ENCODE data around the gene CEP128.

The CEP128 gene

GRCh38 chr14:80902608-80903007, 38.9 kb downstream of the CEP128 start:
- ATAC-seq (ENCODE audit: low read depth) (no peak), DNase-seq (ENCODE audit: low spot score in 2 of 2) (no peak)
- Mint-ChIP-seq H3K9me3 (peaks cover under 1% of the 10 kb centered on the region), H3K4me3 (no peak overlapping the region), H3K27me3 (no peaks in the 10 kb centered on the region), H3K27ac (no peak overlapping the region), H3K4me1 (no peaks in the 10 kb centered on the region), H3K36me3 (peaks cover 15% of the 10 kb centered on the region)

GRCh38 chr14:80901822-80902221, 39.7 kb downstream of the CEP128 start:
- DNase-seq (ENCODE audit: low spot score in 2 of 2) (no peak), ATAC-seq (ENCODE audit: low read depth) (no peak)
- H3K27ac Mint-ChIP-seq, result no peak overlapping the region
- no peaks in the 10 kb centered on the region for H3K4me1 Mint-ChIP-seq
- H3K4me3 Mint-ChIP-seq, result no peak overlapping the region
- peaks cover 17% of the 10 kb centered on the region for H3K36me3 Mint-ChIP-seq
- H3K27me3 Mint-ChIP-seq, result no peaks in the 10 kb centered on the region
- H3K9me3 Mint-ChIP-seq, result peaks cover 3% of the 10 kb centered on the region

- Mint-ChIP-seq H3K4me3 (no peak overlapping the region), H3K4me1 (no peaks in the 10 kb centered on the region), H3K9me3 (peaks cover 3% of the 10 kb centered on the region), H3K27ac (no peak overlapping the region), H3K27me3 (no peaks in the 10 kb centered on the region), H3K36me3 (peaks cover 16% of the 10 kb centered on the region)
- no peak for ATAC-seq (ENCODE audit: low read depth)
- DNase-seq (ENCODE audit: low spot score in 2 of 2), result no peak
Observed at GRCh38 chr14:80901260-80901659, 40.3 kb downstream of the CEP128 start.

- DNase-seq (ENCODE audit: low spot score in 2 of 2) (no peak), ATAC-seq (ENCODE audit: low read depth) (no peak)
- no peak overlapping the region for H3K4me3 Mint-ChIP-seq
- H3K27me3 Mint-ChIP-seq, result no peaks in the 10 kb centered on the region
- H3K9me3 Mint-ChIP-seq, result peaks cover 14% of the 10 kb centered on the region
- H3K27ac Mint-ChIP-seq, result no peak overlapping the region
- H3K36me3 Mint-ChIP-seq, result peaks cover 19% of the 10 kb centered on the region
- no peaks in the 10 kb centered on the region for H3K4me1 Mint-ChIP-seq
Observed at GRCh38 chr14:80872645-80873044, 68.9 kb downstream of the CEP128 start.

GRCh38 chr14:80868260-80868659, 73.3 kb downstream of the CEP128 start:
- Mint-ChIP-seq H3K9me3 (peaks cover 16% of the 10 kb centered on the region), H3K4me3 (no peak overlapping the region), H3K36me3 (peaks cover 20% of the 10 kb centered on the region), H3K27me3 (no peaks in the 10 kb centered on the region), H3K27ac (no peak overlapping the region), H3K4me1 (no peaks in the 10 kb centered on the region)
- no peak for ATAC-seq (ENCODE audit: low read depth)
- no peak for DNase-seq (ENCODE audit: low spot score in 2 of 2)

- Mint-ChIP-seq H3K4me3 (no peak overlapping the region), H3K27ac (no peak overlapping the region), H3K27me3 (no peaks in the 10 kb centered on the region), H3K4me1 (no peaks in the 10 kb centered on the region), H3K36me3 (peaks cover 20% of the 10 kb centered on the region), H3K9me3 (peaks cover 16% of the 10 kb centered on the region)
- DNase-seq (ENCODE audit: low spot score in 2 of 2) (no peak), ATAC-seq (ENCODE audit: low read depth) (no peak)
Observed at GRCh38 chr14:80867798-80868197, 73.7 kb downstream of the CEP128 start.

- no peak overlapping the region for H3K27ac Mint-ChIP-seq
- no peaks in the 10 kb centered on the region for H3K27me3 Mint-ChIP-seq
- H3K4me1 Mint-ChIP-seq, result no peaks in the 10 kb centered on the region
- H3K36me3 Mint-ChIP-seq, result peaks cover 20% of the 10 kb centered on the region
- H3K9me3 Mint-ChIP-seq, result peaks cover 16% of the 10 kb centered on the region
- no peak overlapping the region for H3K4me3 Mint-ChIP-seq
- no peak for ATAC-seq (ENCODE audit: low read depth)
- no peak for DNase-seq (ENCODE audit: low spot score in 2 of 2)
Observed at GRCh38 chr14:80867091-80867490, 74.4 kb downstream of the CEP128 start.

GRCh38 chr14:80865565-80865964, 76.0 kb downstream of the CEP128 start:
- H3K27me3 Mint-ChIP-seq, result no peaks in the 10 kb centered on the region
- peaks cover 16% of the 10 kb centered on the region for H3K9me3 Mint-ChIP-seq
- H3K36me3 Mint-ChIP-seq, result peaks cover 19% of the 10 kb centered on the region
- DNase-seq (ENCODE audit: low spot score in 2 of 2) (no peak), ATAC-seq (ENCODE audit: low read depth) (no peak)
- H3K4me1 Mint-ChIP-seq, result no peaks in the 10 kb centered on the region
- no peak overlapping the region for H3K27ac Mint-ChIP-seq
- no peak overlapping the region for H3K4me3 Mint-ChIP-seq

GRCh38 chr14:80862983-80863382, 78.6 kb downstream of the CEP128 start:
- Mint-ChIP-seq H3K27me3 (no peaks in the 10 kb centered on the region), H3K27ac (no peak overlapping the region), H3K36me3 (peaks cover 7% of the 10 kb centered on the region), H3K4me3 (no peak overlapping the region), H3K4me1 (no peaks in the 10 kb centered on the region), H3K9me3 (peaks cover 6% of the 10 kb centered on the region)
- no peak for ATAC-seq (ENCODE audit: low read depth)
- DNase-seq (ENCODE audit: low spot score in 2 of 2), result no peak

- Mint-ChIP-seq H3K4me3 (no peak overlapping the region), H3K27ac (no peak overlapping the region), H3K9me3 (peaks cover 3% of the 10 kb centered on the region), H3K4me1 (no peaks in the 10 kb centered on the region), H3K27me3 (no peaks in the 10 kb centered on the region), H3K36me3 (peaks cover 4% of the 10 kb centered on the region)
- DNase-seq (ENCODE audit: low spot score in 2 of 2) (no peak), ATAC-seq (ENCODE audit: low read depth) (no peak)
Observed at GRCh38 chr14:80862541-80862940, 79.0 kb downstream of the CEP128 start.

- Mint-ChIP-seq H3K9me3 (no peaks in the 10 kb centered on the region), H3K36me3 (peaks cover under 1% of the 10 kb centered on the region), H3K27ac (no peak overlapping the region), H3K4me1 (no peaks in the 10 kb centered on the region), H3K4me3 (no peak overlapping the region), H3K27me3 (no peaks in the 10 kb centered on the region)
- no peak for ATAC-seq (ENCODE audit: low read depth)
- peak in 1 of 2 donors; percentile 1 for DNase-seq (ENCODE audit: low spot score in 2 of 2)
Observed at GRCh38 chr14:80850197-80850814, 91.2 kb downstream of the CEP128 start.

- H3K27ac Mint-ChIP-seq, result no peak overlapping the region
- no peaks in the 10 kb centered on the region for H3K4me1 Mint-ChIP-seq
- H3K4me3 Mint-ChIP-seq, result no peak overlapping the region
- no peaks in the 10 kb centered on the region for H3K27me3 Mint-ChIP-seq
- no peaks in the 10 kb centered on the region for H3K36me3 Mint-ChIP-seq
- DNase-seq (ENCODE audit: low spot score in 2 of 2) (no peak), ATAC-seq (ENCODE audit: low read depth) (no peak)
- H3K9me3 Mint-ChIP-seq, result no peaks in the 10 kb centered on the region
Observed at GRCh38 chr14:80847070-80847469, 94.5 kb downstream of the CEP128 start.

GRCh38 chr14:80845856-80846255, 95.7 kb downstream of the CEP128 start:
- Mint-ChIP-seq H3K9me3 (no peaks in the 10 kb centered on the region), H3K27me3 (no peaks in the 10 kb centered on the region), H3K4me1 (no peaks in the 10 kb centered on the region), H3K27ac (no peak overlapping the region), H3K4me3 (no peak overlapping the region), H3K36me3 (no peaks in the 10 kb centered on the region)
- ATAC-seq (ENCODE audit: low read depth), result no peak
- no peak for DNase-seq (ENCODE audit: low spot score in 2 of 2)

- H3K36me3 Mint-ChIP-seq, result no peaks in the 10 kb centered on the region
- H3K9me3 Mint-ChIP-seq, result no peaks in the 10 kb centered on the region
- DNase-seq (ENCODE audit: low spot score in 2 of 2), result no peak
- no peaks in the 10 kb centered on the region for H3K4me1 Mint-ChIP-seq
- no peak overlapping the region for H3K4me3 Mint-ChIP-seq
- no peak overlapping the region for H3K27ac Mint-ChIP-seq
- no peaks in the 10 kb centered on the region for H3K27me3 Mint-ChIP-seq
- no peak for ATAC-seq (ENCODE audit: low read depth)
Observed at GRCh38 chr14:80844872-80845271, 96.7 kb downstream of the CEP128 start.

- DNase-seq (ENCODE audit: low spot score in 2 of 2) (no peak), ATAC-seq (ENCODE audit: low read depth) (no peak)
- Mint-ChIP-seq H3K9me3 (no peaks in the 10 kb centered on the region), H3K4me1 (no peaks in the 10 kb centered on the region), H3K36me3 (peaks cover 4% of the 10 kb centered on the region), H3K27ac (no peak overlapping the region), H3K27me3 (no peaks in the 10 kb centered on the region), H3K4me3 (no peak overlapping the region)
Observed at GRCh38 chr14:80839743-80840142, 101.8 kb downstream of the CEP128 start.

All from memory B cell (primary cell).